MCF 10A (cell line): ENCODE results near the gene FMO2. TPM values are rescaled to one million over a fixed set of nuclear protein-coding genes. Genes with fewer than 3 reads are reported as not detected.

Experiments
- BruUV-seq: library from RNA; stranded (reverse); fragments of 400-500 nt; replicated peaks from 2 replicates; lab custom pipeline; 2021; lab: Mats Ljungman, UMichigan
- CTCF ChIA-PET: fragments of 300-600 bp; sonication (Branson Sonifier 250); formaldehyde crosslinking; extraction: SDS; loops from one replicate; lab custom pipeline; 2021; ENCODE audit warnings: antibody characterized with exemption, inconsistent platforms; lab: Yijun Ruan, JAX
- POLR2A ChIA-PET: fragments of 300-600, 350-650 bp; sonication (Branson Sonifier 250); formaldehyde crosslinking; extraction: SDS; loops from one replicate; lab custom pipeline; 2020; ENCODE audit warnings: antibody characterized with exemption, inconsistent platforms; lab: Yijun Ruan, JAX
- DNase-seq: peaks from one replicate; pipeline ENCODE4 v3.0.0-alpha.2; 2018; ENCODE audit not compliant: unreplicated experiment
- H3K27ac Mint-ChIP-seq: one replicate; pipeline ENCODE4 v1.8.0; 2022; ENCODE audit warnings: mild to moderate bottlenecking, low read depth, mixed read lengths; ENCODE audit not compliant: unreplicated experiment
- H3K27me3 Mint-ChIP-seq: one replicate; pipeline ENCODE4 v1.8.0; 2022; ENCODE audit warnings: mixed read lengths; ENCODE audit not compliant: insufficient read depth, unreplicated experiment
- H3K36me3 Mint-ChIP-seq: one replicate; pipeline ENCODE4 v1.8.0; 2022; ENCODE audit warnings: mild to moderate bottlenecking, moderate library complexity, mixed read lengths; ENCODE audit not compliant: insufficient read depth, unreplicated experiment
- H3K4me1 Mint-ChIP-seq: one replicate; pipeline ENCODE4 v1.8.0; 2022; ENCODE audit warnings: mixed read lengths; ENCODE audit not compliant: insufficient read depth, unreplicated experiment
- H3K4me3 Mint-ChIP-seq: one replicate; pipeline ENCODE4 v1.8.0; 2022; ENCODE audit warnings: mild to moderate bottlenecking, moderate library complexity, mixed read lengths; ENCODE audit not compliant: unreplicated experiment
- H3K9me3 Mint-ChIP-seq: one replicate; pipeline ENCODE4 v1.8.0; 2022; ENCODE audit warnings: mixed read lengths; ENCODE audit not compliant: unreplicated experiment
- intact Hi-C: fragments of 100-400 bp; cut with micrococcal nuclease; formaldehyde crosslinking; loops from 2 replicates; pipeline ENCODE4 v1.14.1; 2022
- total RNA-seq: library from RNA; stranded (reverse); gene quantifications from 2 replicates; pipeline ENCODE4 v1.2.3, GENCODE V29; 2022
- TF ChIP-seq, protein P1 (sequence below): fragments of 200-600 bp; IDR thresholded peaks from one replicate; pipeline ENCODE4 v1.8.0; 2022; ENCODE audit warnings: antibody characterized with exemption, mild to moderate bottlenecking; ENCODE audit not compliant: unreplicated experiment

FMO2 gene
- total RNA-seq, 1 experiment from 2014 or later: not detected

DNA sequence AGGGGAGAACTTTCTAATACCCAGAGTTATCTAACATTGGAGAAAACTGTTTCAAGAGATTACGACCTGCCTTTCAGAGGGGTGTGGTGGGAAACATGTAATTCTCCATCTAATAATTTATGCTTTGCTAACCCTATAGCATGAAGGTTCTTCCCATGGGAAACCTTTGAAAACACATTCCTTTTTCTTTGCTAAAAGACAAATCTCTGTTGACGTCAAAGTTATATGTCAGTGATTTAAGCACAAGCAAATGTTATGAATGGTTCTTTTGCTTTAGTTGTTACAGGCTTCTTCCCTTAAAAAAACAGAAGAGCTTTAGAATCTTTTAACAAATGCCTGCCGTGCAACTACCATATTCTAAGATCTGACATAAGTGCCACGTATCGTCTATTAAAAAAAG is 19.2 kb downstream of the FMO2 start:
- H3K9me3 Mint-ChIP-seq: no peaks in the 10 kb centered on the region
- intact Hi-C loops: no loop called here
- peaks cover 6% of the 10 kb centered on the region for H3K4me1 Mint-ChIP-seq
- no peaks in the 10 kb centered on the region for H3K27me3 Mint-ChIP-seq
- H3K4me3 Mint-ChIP-seq: no peak overlapping the region
- POLR2A ChIA-PET: interaction anchor here (0.6 kb wide), 1 partner anchor 361 kb away, joined by 3 read pairs; no protein-coding TSS in a partner anchor
- TF ChIP-seq, protein P1, sequence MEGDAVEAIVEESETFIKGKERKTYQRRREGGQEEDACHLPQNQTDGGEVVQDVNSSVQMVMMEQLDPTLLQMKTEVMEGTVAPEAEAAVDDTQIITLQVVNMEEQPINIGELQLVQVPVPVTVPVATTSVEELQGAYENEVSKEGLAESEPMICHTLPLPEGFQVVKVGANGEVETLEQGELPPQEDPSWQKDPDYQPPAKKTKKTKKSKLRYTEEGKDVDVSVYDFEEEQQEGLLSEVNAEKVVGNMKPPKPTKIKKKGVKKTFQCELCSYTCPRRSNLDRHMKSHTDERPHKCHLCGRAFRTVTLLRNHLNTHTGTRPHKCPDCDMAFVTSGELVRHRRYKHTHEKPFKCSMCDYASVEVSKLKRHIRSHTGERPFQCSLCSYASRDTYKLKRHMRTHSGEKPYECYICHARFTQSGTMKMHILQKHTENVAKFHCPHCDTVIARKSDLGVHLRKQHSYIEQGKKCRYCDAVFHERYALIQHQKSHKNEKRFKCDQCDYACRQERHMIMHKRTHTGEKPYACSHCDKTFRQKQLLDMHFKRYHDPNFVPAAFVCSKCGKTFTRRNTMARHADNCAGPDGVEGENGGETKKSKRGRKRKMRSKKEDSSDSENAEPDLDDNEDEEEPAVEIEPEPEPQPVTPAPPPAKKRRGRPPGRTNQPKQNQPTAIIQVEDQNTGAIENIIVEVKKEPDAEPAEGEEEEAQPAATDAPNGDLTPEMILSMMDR: no peak
- no peaks in the 10 kb centered on the region for H3K36me3 Mint-ChIP-seq
- CTCF ChIA-PET: interaction anchor here (0.8 kb wide), 1 partner anchor 23 kb away, joined by 3 read pairs; no protein-coding TSS in a partner anchor
- H3K27ac Mint-ChIP-seq: no peak overlapping the region
- no peak for DNase-seq
- no TSS peak for BruUV-seq

DNA sequence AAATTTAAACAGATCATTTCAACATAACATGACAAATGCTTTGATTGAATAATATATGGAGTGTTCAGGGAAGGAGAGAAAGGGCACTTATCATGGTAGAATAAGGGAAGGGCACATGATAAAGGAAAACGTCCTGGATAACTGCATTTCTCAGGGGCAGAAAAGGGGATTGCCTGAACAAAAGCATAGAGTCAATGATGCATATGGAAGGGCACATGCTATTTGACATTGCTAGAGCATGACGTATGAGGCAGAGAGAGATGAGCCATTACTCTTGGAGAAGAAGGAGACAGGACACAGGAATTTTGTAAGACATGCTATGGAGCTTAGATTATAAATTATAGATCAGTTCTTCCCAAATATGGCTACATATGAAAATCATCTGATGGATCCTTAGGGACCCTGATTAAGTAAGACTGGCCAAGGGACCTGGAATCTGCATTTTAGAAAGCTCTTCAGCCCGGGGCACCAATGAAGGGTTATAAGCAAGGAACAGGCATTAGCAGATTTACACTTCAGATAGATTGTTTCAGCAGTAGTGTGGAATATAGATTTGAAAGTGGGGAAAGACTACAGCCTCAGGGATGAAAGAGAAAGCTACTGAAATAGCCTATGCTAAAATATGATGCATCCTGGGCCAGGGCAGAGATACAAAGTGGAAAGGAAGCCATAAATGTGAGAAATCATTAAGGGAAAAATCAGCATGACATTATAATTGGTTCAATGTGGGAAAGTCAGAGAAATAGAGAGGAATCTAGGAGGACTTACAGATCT is 21.3 kb downstream of the FMO2 start:
- Mint-ChIP-seq H3K27ac (no peak overlapping the region), H3K4me1 (peaks cover 6% of the 10 kb centered on the region), H3K9me3 (no peaks in the 10 kb centered on the region), H3K27me3 (no peaks in the 10 kb centered on the region), H3K4me3 (no peak overlapping the region), H3K36me3 (no peaks in the 10 kb centered on the region)
- intact Hi-C loops: no loop called here
- ChIA-PET POLR2A (interaction anchor here (1.4 kb wide), 1 partner anchor 17 kb away, joined by 3 read pairs; no protein-coding TSS in a partner anchor), CTCF (interaction anchor here (0.6 to 2.0 kb wide), 8 partner anchors 20 to 240 kb away, joined by 3 to 12 read pairs (median 3); partner anchors contain the start of gene FMO4)
- DNase-seq: no peak
- TF ChIP-seq, protein P1: no peak
- BruUV-seq: no TSS peak

DNA sequence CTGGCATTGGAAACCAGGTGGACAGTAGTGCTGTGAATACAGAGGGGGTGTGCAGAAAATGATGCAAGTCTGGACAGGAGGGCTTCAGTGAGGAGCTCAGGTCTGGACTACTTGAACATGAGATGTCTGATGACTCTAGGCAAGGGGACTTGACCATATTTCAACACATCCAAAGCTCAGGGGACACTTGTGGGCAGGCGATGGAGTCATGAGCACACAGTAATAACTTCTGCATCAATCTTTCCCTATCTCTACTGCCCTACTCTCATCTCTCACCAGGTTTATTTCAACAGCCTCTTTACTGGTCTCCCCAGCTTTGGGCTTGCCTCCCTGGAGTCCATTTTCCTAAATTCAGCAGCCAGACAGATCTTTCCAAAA is 21.9 kb downstream of the FMO2 start:
- Mint-ChIP-seq H3K36me3 (no peaks in the 10 kb centered on the region), H3K27me3 (no peaks in the 10 kb centered on the region), H3K27ac (no peak overlapping the region), H3K4me1 (peaks cover 3% of the 10 kb centered on the region), H3K4me3 (no peak overlapping the region), H3K9me3 (no peaks in the 10 kb centered on the region)
- TF ChIP-seq, protein P1: no peak
- no TSS peak for BruUV-seq
- intact Hi-C loops: no loop called here
- ChIA-PET POLR2A (interaction anchor here (1.4 kb wide), 1 partner anchor 17 kb away, joined by 3 read pairs; no protein-coding TSS in a partner anchor), CTCF (interaction anchor here (0.6 to 2.0 kb wide), 7 partner anchors 18 to 240 kb away, joined by 3 to 12 read pairs (median 4); partner anchors contain the start of gene FMO4)
- no peak for DNase-seq

DNA sequence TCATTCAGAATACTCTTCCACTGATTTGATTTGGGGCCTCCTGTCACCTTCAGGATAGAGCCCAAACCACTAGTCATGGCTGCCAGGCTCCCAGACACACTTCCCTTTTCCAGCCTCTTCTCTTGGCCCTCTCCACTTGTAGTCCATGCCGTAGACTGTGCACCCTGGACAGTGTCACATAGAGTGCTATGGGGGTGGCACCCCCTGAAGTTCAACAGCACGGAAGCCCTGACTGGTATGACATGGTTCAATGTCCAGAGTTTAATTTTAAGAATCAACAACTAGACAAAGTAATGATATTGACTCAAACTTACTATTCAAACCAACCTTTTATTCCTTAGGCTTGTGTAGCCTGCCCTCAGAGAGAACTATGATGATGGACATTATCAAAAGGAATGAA is 22.3 kb downstream of the FMO2 start:
- H3K27ac Mint-ChIP-seq: no peak overlapping the region
- intact Hi-C loops: no loop called here
- no peak overlapping the region for H3K4me3 Mint-ChIP-seq
- no peaks in the 10 kb centered on the region for H3K9me3 Mint-ChIP-seq
- ChIA-PET POLR2A (interaction anchor here (1.4 kb wide), 1 partner anchor 17 kb away, joined by 3 read pairs; no protein-coding TSS in a partner anchor), CTCF (interaction anchor here (0.7 to 1.9 kb wide), 5 partner anchors 18 to 241 kb away, joined by 3 to 12 read pairs (median 4); no protein-coding TSS in a partner anchor)
- H3K36me3 Mint-ChIP-seq: no peaks in the 10 kb centered on the region
- DNase-seq: no peak
- TF ChIP-seq, protein P1: no peak
- no peaks in the 10 kb centered on the region for H3K4me1 Mint-ChIP-seq
- no peaks in the 10 kb centered on the region for H3K27me3 Mint-ChIP-seq
- BruUV-seq: no TSS peak
